GM12878 (cell line): ENCODE results near the gene ABHD8. TPM values are rescaled to one million over a fixed set of nuclear protein-coding genes. Genes with fewer than 3 reads are reported as not detected.

ENCODE experiments used
- ATAC-seq: fragments of 200-7000 bp; cut with Tn5 transposase; 3 replicates; pipeline ENCODE4 v1.9.1; 2020; ENCODE audit warnings: mild to moderate bottlenecking, moderate library complexity
- BruUV-seq: library from RNA; stranded (reverse); fragments of 400-500 nt; replicated peaks from 2 replicates; lab custom pipeline; 2021; lab: Mats Ljungman, UMichigan
- CTCF ChIA-PET: fragments of 300-600 bp; sonication (Branson Sonifier 250); formaldehyde crosslinking; extraction: SDS; loops from one replicate; lab custom pipeline; 2021; ENCODE audit warnings: inconsistent platforms; lab: Yijun Ruan, JAX
- POLR2A ChIA-PET: fragments of 350-600 bp; formaldehyde crosslinking; extraction: SDS; loops from one replicate; lab custom pipeline; 2021; ENCODE audit warnings: inconsistent platforms; lab: Charles Lee
- RAD21 ChIA-PET: fragments of 300-600 bp; sonication (Branson Sonifier 250); formaldehyde crosslinking; loops from one replicate; lab custom pipeline; 2023; ENCODE audit warnings: antibody characterized with exemption; ENCODE audit not compliant: unreplicated experiment; lab: Charles Lee
- SMC1A ChIA-PET: fragments of 300-600 bp; sonication (Branson Sonifier 250); formaldehyde crosslinking; loops from one replicate; lab custom pipeline; 2023; ENCODE audit not compliant: unreplicated experiment, uncharacterized antibody; lab: Charles Lee
- DNase-seq: peaks from one replicate; pipeline ENCODE4 v3.0.0-alpha.2; 2011; ENCODE audit warnings: low read depth, low spot score
- FAIRE-seq: peaks from 3 replicates; lab custom pipeline; 2011; peaks lifted over from hg19 to GRCh38; lab: Jason Lieb, UNC
- H2AFZ ChIP-seq: 2 replicates; pipeline ENCODE4 v1.6.0; 2011; ENCODE audit warnings: low read depth, low read length, control low read depth; ENCODE audit not compliant: control insufficient read depth
- H3K27ac ChIP-seq: 2 replicates; pipeline ENCODE4 v1.5.1; 2011; ENCODE audit warnings: control low read depth; ENCODE audit not compliant: control insufficient read depth, insufficient read depth
- H3K27me3 ChIP-seq, 2 experiments: replicated peaks in 1 of 2; 2 replicates each; pipeline versions ENCODE4 v1.6.0 to v1.6.1; 2011; ENCODE audit warnings: low read length in 1 of 2; ENCODE audit not compliant: control insufficient read depth in 2 of 2, insufficient read depth in 2 of 2
- H3K36me3 ChIP-seq, 2 experiments: 2 replicates each; pipeline ENCODE4 v1.5.1; 2011; ENCODE audit warnings: low read length in 1 of 2; ENCODE audit not compliant: control insufficient read depth in 2 of 2, insufficient read depth in 2 of 2
- H3K4me1 ChIP-seq: 2 replicates; pipeline ENCODE4 v1.6.1; 2011; ENCODE audit warnings: mild to moderate bottlenecking, low read length, moderate library complexity, mixed read lengths; ENCODE audit not compliant: control insufficient read depth, insufficient read depth
- H3K4me2 ChIP-seq: 2 replicates; pipeline ENCODE4 v1.6.0; 2011; ENCODE audit warnings: control low read depth; ENCODE audit not compliant: control insufficient read depth, insufficient read depth
- H3K4me3 ChIP-seq: fragments of 200-600 bp; sonication (generic); 2 replicates; pipeline ENCODE4 v1.5.1; 2016
- H3K79me2 ChIP-seq: 2 replicates; pipeline ENCODE4 v1.6.0; 2011; ENCODE audit warnings: low read length; ENCODE audit not compliant: control insufficient read depth, insufficient read depth
- H3K9ac ChIP-seq: 2 replicates; pipeline ENCODE4 v1.8.0; 2011; ENCODE audit warnings: low read length, control low read depth, mixed read lengths; ENCODE audit not compliant: control insufficient read depth, insufficient read depth
- H3K9me3 ChIP-seq: replicated peaks from 3 replicates; pipeline ENCODE4 v1.5.1; 2011; ENCODE audit warnings: mild to moderate bottlenecking, low read length; ENCODE audit not compliant: control insufficient read depth, insufficient read depth
- H4K20me1 ChIP-seq: 2 replicates; pipeline ENCODE4 v1.6.0; 2011; ENCODE audit not compliant: control insufficient read depth, insufficient read depth
- ATF2 ChIP-seq: IDR thresholded peaks from 2 replicates; pipeline ENCODE4 v1.6.1; 2012; ENCODE audit warnings: low read length, inconsistent platforms
- BCL3 ChIP-seq: IDR thresholded peaks from 2 replicates; pipeline ENCODE4 v1.6.1; 2011; ENCODE audit warnings: borderline replicate concordance, low read depth, mild to moderate bottlenecking, moderate library complexity, low read length; ENCODE audit not compliant: insufficient read depth, poor library complexity, severe bottlenecking
- CHD2 ChIP-seq: IDR thresholded peaks from 2 replicates; pipeline ENCODE4 v1.6.1; 2011; ENCODE audit warnings: low read depth, low read length, improper control_type of control experiment, borderline replicate concordance
- EZH2 ChIP-seq: IDR thresholded peaks from 2 replicates; pipeline ENCODE4 v1.6.1; 2012; ENCODE audit warnings: low read depth, mild to moderate bottlenecking, control low read depth, inconsistent platforms, low read length, borderline replicate concordance; ENCODE audit not compliant: control insufficient read depth
- HCFC1 ChIP-seq: fragments of 150-350 bp; IDR thresholded peaks from 2 replicates; pipeline ENCODE4 v1.6.1; 2014; ENCODE audit warnings: low read length
- HDAC2 ChIP-seq: fragments of 200-600 bp; sonication (generic); IDR thresholded peaks from 2 replicates; pipeline ENCODE4 v1.6.1; 2017
- HDGF ChIP-seq: fragments of 450-650 bp; IDR thresholded peaks from 2 replicates; pipeline ENCODE4 v1.6.1; 2016; ENCODE audit warnings: antibody characterized with exemption
- LARP7 ChIP-seq: fragments of 450-650 bp; IDR thresholded peaks from 2 replicates; pipeline ENCODE4 v1.6.1; 2017; ENCODE audit warnings: mild to moderate bottlenecking
- MYC ChIP-seq: IDR thresholded peaks from 2 replicates; pipeline ENCODE4 v1.6.1; 2011; ENCODE audit warnings: mild to moderate bottlenecking, low read length, moderate library complexity, inconsistent platforms; ENCODE audit not compliant: insufficient read depth, insufficient replicate concordance, insufficient read length, severe bottlenecking
- NFYB ChIP-seq: IDR thresholded peaks from 2 replicates; pipeline ENCODE4 v1.6.1; 2011; ENCODE audit warnings: low read depth, mild to moderate bottlenecking, low read length, improper control_type of control experiment, moderate library complexity; ENCODE audit not compliant: insufficient read depth
- NR2F1 ChIP-seq: fragments of 450-650 bp; conservative IDR thresholded peaks from 2 replicates; pipeline ENCODE4 v1.6.1; 2017; ENCODE audit warnings: mild to moderate bottlenecking
- PAX5 ChIP-seq: IDR thresholded peaks from 2 replicates; pipeline ENCODE4 v1.6.1; 2011; ENCODE audit warnings: low read depth, low read length, borderline replicate concordance
- STAT1 ChIP-seq: fragments of 450-650 bp; conservative IDR thresholded peaks from 2 replicates; pipeline ENCODE4 v1.6.1; 2014; ENCODE audit warnings: antibody characterized with exemption, mild to moderate bottlenecking
- ZBTB4 ChIP-seq: fragments of 450-650 bp; formaldehyde crosslinking; IDR thresholded peaks from 2 replicates; pipeline ENCODE4 v1.4.0; 2022; ENCODE audit warnings: mild to moderate bottlenecking, moderate library complexity
- ZNF274 ChIP-seq: IDR thresholded peaks from one replicate; pipeline ENCODE4 v1.8.0; 2011; ENCODE audit not compliant: insufficient read length, insufficient read depth
- ZNF622 ChIP-seq: fragments of 450-650 bp; IDR thresholded peaks from 2 replicates; pipeline ENCODE4 v1.6.1; 2017; ENCODE audit warnings: mild to moderate bottlenecking, inconsistent platforms
- WGBS: methylation state at CpG from one replicate; pipeline ENCODE4 v1.1.6; 2016; ENCODE audit warnings: low lambda C conversion rate; ENCODE audit not compliant: insufficient replicate concordance, insufficient coverage; ENCODE audit errors: missing lambda C conversion rate; 5-methylcytosine and 5-hydroxymethylcytosine counted together
- in situ Hi-C: fragments of 300-500 bp; cut with MboI; formaldehyde crosslinking; loops from 9 replicates; pipeline ENCODE4 v1.14.3; 2018; ENCODE audit warnings: mixed read lengths
- intact Hi-C: fragments of 100-400 bp; cut with micrococcal nuclease; formaldehyde crosslinking; loops from one replicate; pipeline ENCODE4 v1.14.2; 2022; ENCODE audit not compliant: unreplicated experiment
- polyA plus RNA-seq, 11 experiments: library from polyadenylated mRNA; depleted of rRNA in 4 of 11; unstranded in 6 of 11; stranded (reverse) in 5 of 11; fragments of >200 nt; fragmentation: Nextera tagmentation in 4 of 11; fragmentation: Illumina TruSeq in 1 of 11; extraction: Ambion mirVana in 4 of 11; extraction: Trizol in 1 of 11; gene quantifications; 1 replicate in 1 of 11; 2 replicates in 10 of 11; pipeline versions ENCODE4 v1.2.1 to v1.2.3, GENCODE V29; 2011 to 2016; ENCODE audit warnings: inconsistent platforms in 2 of 11, missing spikeins in 2 of 11, low read depth in 1 of 11
- total RNA-seq, 4 experiments: library from RNA; depleted of rRNA in 3 of 4; stranded (reverse); fragments of >200 nt in 3 of 4; fragmentation: Illumina TruSeq in 1 of 4; extraction: Trizol in 1 of 4; gene quantifications; 2 replicates each; pipeline versions ENCODE4 v1.2.1 to v1.2.3, GENCODE V29; 2013 to 2021

Gene ABHD8
- total and polyA plus RNA-seq, 10 of the 15 experiments (the other 5 are each of a cell fraction or from before 2014, with no cell fraction given): 0.03 to 12.5 (median 6.0) TPM

- TF ChIP-seq ATF2 (no peak), PAX5 (no peak), EZH2 (no peak), STAT1 (no peak), HDGF (no peak), MYC (no peak), HDAC2 (no peak), ZNF274 (no peak), ZNF622 (no peak)
Observed at GRCh38 chr19:17338433-17339078, 35.3 kb upstream of the ABHD8 start (continued).

- H3K9ac ChIP-seq: peak overlapping the region; percentile 88
- POLR2A ChIA-PET: interaction anchor here (0.6 kb wide), 1 partner anchor 33 kb away, joined by 3 read pairs; no protein-coding TSS in a partner anchor
- H3K4me2 ChIP-seq: peak overlapping the region; percentile 100
- TF ChIP-seq CHD2 (0 out of 2 replicates have a peak, but pooled peaks have one; percentile 10), NR2F1 (0 out of 2 replicates have a peak, but pooled peaks have one; percentile 1), ZBTB4 (CRISPR knock-in tag) (0 out of 2 replicates have a peak, but pooled peaks have one; percentile 53), LARP7 (peak; percentile 47; the same call in 1 of the 2 replicates), BCL3 (no peak), HCFC1 (peak; percentile 34; the same call in 1 of the 2 replicates), HDGF (no peak), NFYB (0 out of 2 replicates have a peak, but pooled peaks have one; percentile 2)
- TF ChIP-seq, all 136 proteins: peak for 6
- CTCF ChIA-PET: no interaction called here
- ATAC-seq: peak; percentile 5
- DNase-seq: no peak
- Histone ChIP-seq H4K20me1 (no peaks in the 10 kb centered on the region), H3K4me1 (peaks cover 21% of the 10 kb centered on the region), H3K79me2 (peaks cover 6% of the 10 kb centered on the region), H3K27ac (peak overlapping the region; percentile 84), H2AFZ (peak overlapping the region; percentile 91), H3K36me3 (no peaks in the 10 kb centered on the region; a peak in 2 of 4 replicates), H3K27me3 (no peaks in the 10 kb centered on the region), H3K9me3 (no peaks in the 10 kb centered on the region; the same call in 2 of the 3 replicates), H3K4me3 (peak overlapping the region; percentile 100)
- WGBS: 4% methylated on average over 50 of the region's 50 CpGs
- RAD21 ChIA-PET: no interaction called here
- intact Hi-C loops: loop anchor here (5.0 kb wide), 1 partner anchor 46 kb away; no protein-coding TSS in a partner anchor
- SMC1A ChIA-PET: no interaction called here
- in situ Hi-C loops: no loop called here
- BruUV-seq: TSS peak; percentile 69
- FAIRE-seq: no peak
Observed at GRCh38 chr19:17337675-17338432, 34.6 kb upstream of the ABHD8 start.
